Measurements from ENCODE around the gene KRTAP17-1.
"Not testable (repeated sequence)": the region's sequence is repeated elsewhere in the genome, so short reads cannot be mapped to it uniquely, and the experiment has no call there.

Gene KRTAP17-1

GRCh38 chr17:41315204-41315794 lies at the start of gene KRTAP17-1:
Gene KRTAP17-1, minus strand, starts transcription at chr17:41315710. Its CDS starts 60 bp downstream, at chr17:41315650.
- DNase-seq, result no peak

GRCh38 chr17:41363881-41364280 lies 48.4 kb upstream of the KRTAP17-1 start:
- no peak for DNase-seq

DNA sequence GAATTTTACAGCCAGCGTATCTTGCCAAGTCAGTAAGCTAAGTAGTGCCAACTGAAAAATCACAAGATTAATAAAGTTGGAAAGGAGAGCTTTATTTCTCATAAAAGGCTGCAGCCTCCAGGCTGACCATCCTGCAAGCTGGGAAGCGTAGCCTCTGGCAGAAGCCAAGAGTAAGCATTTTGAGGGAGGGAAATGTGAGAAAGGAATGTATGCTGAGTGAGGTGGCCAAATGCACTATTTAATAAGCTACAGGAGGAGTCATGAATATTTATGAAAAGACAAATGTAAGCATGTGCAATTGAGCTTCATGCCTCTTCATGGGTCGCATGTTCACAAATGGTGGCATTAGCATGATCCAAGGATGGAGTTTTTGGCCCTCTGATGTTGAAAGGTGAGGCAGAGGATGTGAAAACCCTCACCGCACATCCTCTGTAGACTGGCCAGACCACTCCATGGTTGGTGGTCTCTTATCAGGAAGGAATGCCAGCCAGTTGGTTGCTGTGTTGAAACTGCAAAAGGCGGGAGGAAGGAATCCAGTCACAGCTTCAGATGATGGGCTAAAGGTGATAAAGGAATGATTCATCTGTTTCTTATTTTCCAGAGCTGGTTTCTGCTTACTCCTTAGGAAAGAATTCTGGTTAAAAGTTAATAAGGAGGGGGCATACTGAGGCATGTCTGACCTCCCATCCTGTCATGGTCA lies 44.9 kb upstream of the KRTAP17-1 start:
- DNase-seq, result no peak

DNA sequence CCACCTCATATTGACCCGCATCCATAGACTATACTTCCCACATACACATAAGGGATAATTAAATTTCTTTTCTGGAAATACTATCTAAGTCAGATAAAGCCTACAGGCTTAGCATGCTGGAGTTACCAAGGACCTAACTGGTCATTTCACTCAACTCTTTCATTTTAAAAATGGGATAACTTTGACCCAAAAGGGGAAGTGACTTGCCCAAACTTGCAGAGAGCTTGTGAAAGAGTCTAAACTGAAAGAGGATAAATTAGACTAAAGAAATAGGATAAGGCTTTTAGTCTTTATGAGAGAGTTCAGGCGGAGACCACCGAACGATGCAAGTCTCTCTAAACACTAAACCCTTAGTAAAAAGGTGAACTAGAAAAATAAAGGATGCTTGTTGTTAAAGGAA lies 39.0 kb upstream of the KRTAP17-1 start:
- no peak for DNase-seq

DNA sequence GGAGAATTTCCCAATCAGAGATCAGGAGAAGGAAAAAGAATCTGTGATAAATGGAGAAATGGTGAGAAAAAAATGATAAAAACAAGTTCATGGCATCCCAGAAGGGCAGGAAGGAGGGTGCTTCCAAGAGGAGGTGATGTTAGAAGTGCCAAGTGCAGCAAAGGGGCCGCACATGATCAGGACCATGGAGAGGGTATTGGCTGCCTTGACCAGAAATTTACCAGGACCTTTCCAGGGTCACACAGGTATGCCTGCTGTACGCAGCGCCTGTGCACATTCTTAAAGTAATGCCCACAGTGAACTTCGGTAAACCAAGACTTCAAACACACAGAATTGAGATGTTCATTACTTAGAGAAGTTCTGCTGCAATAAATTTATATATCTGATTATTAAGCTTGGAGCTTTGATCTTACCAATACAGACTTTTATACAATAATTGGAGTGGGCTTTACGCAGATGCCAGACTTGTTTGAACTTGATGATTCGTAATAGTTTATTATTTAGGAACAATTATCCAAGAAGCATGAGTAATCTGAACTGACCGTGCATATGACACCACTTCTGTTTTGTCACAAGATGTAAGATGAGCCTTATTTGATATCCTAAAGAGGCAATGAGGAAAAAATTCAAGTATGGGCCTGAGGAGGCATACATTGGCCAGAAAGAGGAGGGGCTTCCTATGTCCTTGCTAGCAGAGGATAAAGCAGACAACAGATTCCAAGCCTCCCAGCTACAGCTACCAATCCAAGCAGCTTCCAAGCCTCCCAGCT lies 37.3 kb upstream of the KRTAP17-1 start:
- DNase-seq, result no peak

GRCh38 chr17:41351177-41351576 lies 35.7 kb upstream of the KRTAP17-1 start:
- no peak for DNase-seq

DNA sequence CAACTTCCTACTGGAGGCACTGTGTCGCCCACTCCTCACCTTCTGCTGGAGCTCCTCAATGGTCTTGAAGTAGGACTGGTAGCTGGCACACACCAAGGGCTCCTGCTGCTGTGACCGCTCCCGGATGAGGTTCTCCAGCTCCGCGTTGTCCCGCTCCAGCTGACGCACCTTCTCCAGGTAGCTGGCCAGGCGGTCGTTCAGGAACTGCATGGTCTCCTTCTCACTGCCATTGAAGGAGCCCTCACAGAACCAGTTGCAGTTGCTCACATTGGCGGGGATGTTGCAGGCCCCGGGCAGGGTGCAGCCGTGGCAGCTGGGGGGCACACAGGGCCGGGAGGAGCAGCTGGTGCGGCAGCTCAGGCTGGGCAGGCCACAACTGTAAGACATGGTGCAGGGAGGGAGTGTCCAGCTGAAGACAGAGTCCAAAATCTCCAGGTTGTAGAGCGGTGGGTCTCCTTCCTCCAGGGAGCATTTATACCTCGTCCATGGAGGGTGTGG lies 34.9 kb upstream of the KRTAP17-1 start, which contains the start of gene KRT33A:
Gene KRT33A (minus strand): TSS at position 448 of the 498 bp plus-strand sequence. CDS start 61 bp downstream, at position 387.
- DNase-seq, result not testable (repeated sequence)

DNA sequence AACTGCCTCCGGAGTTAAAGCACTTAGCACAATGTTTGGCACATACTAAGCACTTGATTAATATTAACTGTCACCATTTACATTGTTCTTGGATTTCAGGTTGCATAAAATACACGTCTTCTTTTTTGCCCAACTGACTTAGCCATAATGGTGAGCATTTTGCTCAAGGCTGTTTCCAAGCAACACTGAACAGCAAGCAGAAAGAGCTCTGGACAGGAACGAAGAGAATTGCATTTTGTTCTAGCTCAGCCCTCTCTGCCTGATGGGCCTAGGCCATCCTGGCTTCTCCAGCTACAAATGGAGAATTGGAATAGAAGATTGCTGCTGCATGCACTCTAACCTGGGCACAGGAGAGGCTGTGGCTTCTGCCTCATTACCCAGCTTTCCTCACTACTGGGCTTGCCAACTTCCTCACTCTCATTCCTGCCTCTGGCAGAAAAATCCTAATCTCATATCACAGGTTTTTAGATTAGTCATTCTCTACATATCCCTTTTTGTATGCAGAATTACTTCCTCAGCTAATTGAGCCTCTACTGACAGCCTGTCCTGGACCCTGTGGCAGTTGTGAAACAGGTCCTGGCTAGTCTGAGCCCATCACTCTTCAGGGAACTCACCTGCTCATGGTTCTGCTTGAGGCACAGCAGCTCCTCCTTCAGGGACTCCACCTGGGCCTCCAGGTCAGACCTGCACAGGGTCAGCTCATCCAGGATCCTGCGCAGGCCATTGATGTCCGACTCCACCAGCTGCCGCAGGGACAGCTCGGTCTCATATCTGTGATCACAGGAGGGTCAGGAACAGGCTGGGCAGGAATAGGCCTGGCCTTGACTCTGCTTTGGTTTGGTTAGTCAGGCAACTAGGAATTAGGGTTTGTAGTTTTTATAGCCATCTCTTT lies 32.6 kb upstream of the KRTAP17-1 start:
- peak in 1 of 56 donors; percentile 2 for DNase-seq

DNA sequence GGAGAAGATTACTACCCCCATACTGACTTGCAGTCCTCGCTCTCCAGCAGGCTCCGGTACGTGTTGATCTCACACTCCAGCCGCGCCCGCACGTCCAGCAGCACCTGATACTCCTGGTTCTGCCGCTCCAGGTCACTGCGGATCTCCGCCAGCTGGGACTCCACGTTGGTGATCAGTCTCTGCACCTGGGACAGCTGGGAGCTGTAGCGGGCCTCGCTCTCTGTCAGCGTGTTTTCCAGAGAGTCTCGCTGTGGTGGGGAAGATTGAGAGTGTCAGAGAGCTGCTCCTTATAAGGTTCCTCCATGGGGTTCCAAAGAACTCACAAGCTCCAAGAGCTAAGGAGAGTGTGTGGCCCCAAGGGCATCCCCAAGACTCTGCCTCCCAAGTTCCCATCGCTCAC lies 30.9 kb upstream of the KRTAP17-1 start:
- not testable (repeated sequence) for DNase-seq

GRCh38 chr17:41345992-41346391 lies 30.5 kb upstream of the KRTAP17-1 start:
- DNase-seq, result no peak

GRCh38 chr17:41343029-41343428 lies 27.5 kb upstream of the KRTAP17-1 start:
- DNase-seq, result no peak

GRCh38 chr17:41340934-41341861 lies 25.7 kb upstream of the KRTAP17-1 start:
- no peak for DNase-seq

DNA sequence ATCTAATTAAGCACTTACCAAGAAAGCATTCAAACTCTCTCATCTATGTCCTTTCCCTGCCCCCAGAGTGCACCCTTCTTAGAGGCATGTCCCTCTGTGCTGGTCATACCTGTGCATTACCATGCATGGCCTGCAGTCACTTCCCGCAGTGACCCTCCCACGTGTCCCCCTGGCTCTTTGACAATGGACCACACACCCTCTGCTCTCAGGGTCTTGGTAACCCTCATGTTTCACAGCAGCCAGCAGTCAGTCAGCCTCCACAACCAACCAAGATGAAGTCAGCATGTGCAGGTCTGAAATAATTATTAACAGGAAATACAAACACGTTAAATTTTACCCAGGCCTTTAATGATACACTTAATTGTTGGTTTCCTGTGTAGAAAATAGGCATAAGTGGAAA lies 25.0 kb upstream of the KRTAP17-1 start:
- no peak for DNase-seq

DNA sequence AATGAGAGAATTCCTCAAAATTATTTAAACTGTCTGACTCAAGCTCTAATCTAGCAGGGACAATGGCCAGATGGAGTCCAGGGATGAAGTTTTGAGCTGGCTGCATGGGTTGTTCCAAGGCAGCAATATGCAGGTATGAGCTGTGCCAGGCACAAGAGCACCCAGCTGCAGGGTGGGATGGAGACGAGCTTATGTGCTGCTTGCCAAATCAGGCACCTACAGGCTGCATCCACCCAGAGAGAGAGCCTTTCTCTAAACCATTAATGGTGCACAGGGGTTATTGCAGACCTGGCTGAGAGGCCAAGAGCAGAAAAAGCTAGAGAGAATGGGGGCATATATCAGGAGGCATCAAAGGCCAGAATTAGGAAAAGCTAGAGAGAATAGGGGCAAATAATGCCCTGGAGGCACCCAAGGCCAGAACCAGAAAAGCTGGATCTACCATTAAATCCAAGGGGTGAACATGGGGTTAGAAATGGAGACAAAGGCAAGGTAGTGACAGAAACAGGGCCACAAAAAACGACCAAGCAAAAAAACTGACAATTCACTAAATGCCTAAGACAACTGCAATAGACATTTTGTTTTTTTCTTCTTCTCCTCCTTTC lies 24.2 kb upstream of the KRTAP17-1 start:
- DNase-seq, result no peak

DNA sequence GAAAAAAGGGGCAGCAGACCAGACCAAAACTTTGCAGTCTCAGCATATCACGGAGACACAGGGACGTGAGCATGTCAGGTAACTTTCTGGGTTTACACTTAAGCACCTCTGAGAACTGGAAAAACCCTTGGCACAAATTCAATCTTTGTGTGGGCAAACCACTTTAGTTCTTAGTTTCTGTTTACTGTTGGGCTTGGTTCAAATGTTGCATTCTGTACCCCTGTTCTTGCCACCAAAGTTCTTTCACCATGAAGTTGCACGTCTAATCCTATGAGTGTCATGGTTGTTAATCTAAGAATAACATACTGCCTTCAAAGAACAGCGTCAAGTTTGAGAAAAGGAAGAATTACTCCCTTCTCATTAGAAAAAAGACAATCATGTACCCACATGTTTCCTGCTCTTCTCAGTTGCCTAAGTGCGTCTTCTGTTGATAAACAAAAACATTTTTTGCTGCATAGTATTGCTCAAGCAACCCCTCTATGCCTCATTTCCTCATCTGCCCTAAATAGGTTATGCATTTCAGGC lies 23.5 kb upstream of the KRTAP17-1 start:
- DNase-seq, result no peak

- no peak for DNase-seq
Observed at GRCh38 chr17:41335747-41336146, 20.2 kb upstream of the KRTAP17-1 start.

GRCh38 chr17:41334385-41335305 lies 19.1 kb upstream of the KRTAP17-1 start:
- no peak for DNase-seq

- no peak for DNase-seq
Observed at GRCh38 chr17:41333836-41334235, 18.3 kb upstream of the KRTAP17-1 start.
